Measurements from ENCODE around the gene HHIPL2.

Gene HHIPL2

DNA sequence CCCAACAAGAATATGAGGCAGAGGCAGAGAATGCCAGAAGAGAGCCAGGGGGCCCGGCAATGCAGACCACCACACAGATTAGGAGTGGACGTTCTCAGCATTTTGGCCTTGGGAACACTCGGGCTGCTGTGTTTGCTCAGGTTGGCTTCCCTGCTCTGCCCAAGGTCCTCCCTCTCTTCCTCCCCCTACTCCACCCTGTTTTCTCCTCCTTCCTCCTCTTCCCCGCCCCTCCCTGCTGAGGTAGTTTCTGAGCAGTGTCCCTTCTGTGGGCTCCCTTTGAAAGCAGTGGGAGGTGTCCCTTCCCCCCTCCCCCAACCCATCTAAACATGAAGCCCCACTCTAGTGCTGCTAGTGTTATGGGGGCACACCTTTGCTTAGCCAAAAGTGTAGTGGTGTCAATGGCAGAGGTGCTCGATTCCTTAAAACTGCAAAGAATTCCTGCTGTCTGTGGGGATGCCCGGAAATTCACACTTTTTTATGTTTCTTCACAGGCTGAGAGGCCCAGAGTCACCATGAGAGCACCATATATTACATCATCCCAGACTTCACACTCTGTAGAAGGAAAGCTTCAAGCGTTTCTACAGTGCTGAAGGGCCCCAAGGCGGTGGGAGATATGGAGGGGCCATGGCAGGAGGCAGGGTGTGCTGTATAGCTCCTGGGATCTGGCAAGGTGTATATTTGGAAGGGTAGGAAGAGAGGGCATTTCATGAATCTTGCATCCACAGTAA lies at the start of gene HHIPL2:
TSS of gene HHIPL2 (minus strand) at position 161 of the 728 bp plus-strand sequence. CDS start at position 101, 60 bp downstream.
- FAIRE-seq (no peak), DNase-seq (ENCODE audit: insufficient read length, low spot score) (no peak)

- FAIRE-seq (no peak), DNase-seq (ENCODE audit: insufficient read length, low spot score) (no peak)
Measured at GRCh38 chr1:222596696-222597095, 48.8 kb upstream of the HHIPL2 start.

DNA sequence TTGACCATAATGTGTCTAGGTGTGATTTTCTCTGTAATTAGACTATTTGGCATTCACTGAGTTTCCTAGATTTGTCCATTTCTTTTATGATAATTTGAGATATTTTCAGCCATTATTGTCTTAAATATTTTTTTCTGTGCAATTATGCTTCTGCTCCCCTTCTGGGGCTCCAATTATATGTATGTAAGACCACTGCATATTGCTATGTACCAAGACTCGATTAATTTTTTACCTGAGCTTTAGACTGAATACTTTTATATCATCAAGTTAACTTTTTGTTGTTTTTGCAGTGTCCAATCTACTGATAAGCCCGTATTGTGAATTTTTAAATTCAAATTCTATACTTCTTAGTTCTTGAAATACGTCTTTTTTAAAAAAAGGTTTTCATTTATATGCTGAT lies 46.9 kb upstream of the HHIPL2 start:
- no peak for FAIRE-seq

DNA sequence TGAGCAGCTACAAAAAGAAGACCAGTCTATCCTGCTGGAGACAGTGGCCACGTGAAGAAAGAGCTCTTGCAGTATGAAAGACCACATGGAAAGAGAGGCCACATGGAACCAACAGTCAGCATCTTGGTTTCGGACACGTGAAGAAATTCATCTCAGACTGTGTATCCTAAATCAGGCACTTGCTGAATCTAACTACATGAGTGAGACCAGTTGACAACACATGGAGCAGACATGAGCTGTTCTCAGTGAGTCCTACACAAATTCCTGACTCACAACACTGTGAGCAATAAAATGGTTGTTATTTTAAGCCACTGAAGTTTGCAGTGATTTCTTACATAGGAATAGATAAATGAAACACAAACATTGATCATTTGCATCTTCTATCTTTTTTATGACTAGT lies 44.3 kb upstream of the HHIPL2 start:
- no peak for FAIRE-seq
- DNase-seq (ENCODE audit: insufficient read length, low spot score) = no peak

More for the DNA sequence above, 46.9 kb upstream of the HHIPL2 start:
- DNase-seq (ENCODE audit: insufficient read length, low spot score) = no peak

DNA sequence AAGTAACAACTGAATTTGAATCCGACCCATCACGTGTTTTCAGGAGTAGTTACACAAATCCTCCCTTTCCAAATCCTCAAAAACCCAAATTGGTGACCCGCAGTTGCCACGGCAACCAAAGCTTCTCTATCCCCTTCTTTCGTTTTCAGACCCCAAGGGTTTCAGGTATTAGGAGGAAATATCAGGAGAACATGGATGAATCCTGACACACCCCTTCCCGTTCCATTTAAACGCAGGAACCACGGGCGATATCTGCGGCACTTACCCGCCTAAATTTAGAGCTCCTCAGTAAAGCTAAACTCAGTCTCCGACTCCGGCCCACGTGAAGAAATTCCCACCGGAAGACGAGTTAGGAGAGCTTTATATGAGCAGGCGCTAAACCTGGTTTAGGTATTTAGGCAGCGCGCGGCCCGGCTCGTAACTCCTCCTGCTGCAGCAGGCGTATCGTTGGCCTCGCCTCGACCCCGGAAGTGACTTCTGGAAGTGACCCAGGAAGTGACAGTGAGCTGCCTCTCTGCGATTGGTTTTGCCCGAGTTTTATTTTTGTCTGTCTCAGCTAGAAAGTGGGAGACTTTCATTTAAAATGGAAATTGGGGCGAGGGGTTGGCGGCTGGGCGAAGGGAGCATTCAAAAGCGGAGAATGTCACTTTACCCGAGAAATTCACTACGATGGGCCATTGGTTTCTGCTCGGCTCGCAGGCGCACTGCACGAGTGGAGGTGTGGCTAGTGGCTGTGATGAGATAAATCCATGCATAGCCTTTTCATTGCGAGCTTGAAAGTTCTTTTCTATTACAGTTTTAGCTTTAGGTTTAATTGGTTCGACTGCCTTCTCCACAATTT lies 41.8 kb upstream of the HHIPL2 start, which contains the start of gene TAF1A:
TSS of gene TAF1A (minus strand) at position 472 of the 841 bp plus-strand sequence.
- DNase-seq (ENCODE audit: insufficient read length, low spot score) (peak; percentile 87), FAIRE-seq (peak; percentile 86)

GRCh38 chr1:222588135-222588534 lies 40.2 kb upstream of the HHIPL2 start:
- FAIRE-seq = no peak
- DNase-seq (ENCODE audit: insufficient read length, low spot score) = no peak

GRCh38 chr1:222586842-222587241 lies 38.9 kb upstream of the HHIPL2 start:
- FAIRE-seq = no peak
- DNase-seq (ENCODE audit: insufficient read length, low spot score) = no peak

- FAIRE-seq (no peak), DNase-seq (ENCODE audit: insufficient read length, low spot score) (no peak)
Measured at GRCh38 chr1:222583079-222583478, 35.2 kb upstream of the HHIPL2 start.

- peak; percentile 41 for DNase-seq (ENCODE audit: insufficient read length, low spot score)
Measured at GRCh38 chr1:222582099-222582774, 34.3 kb upstream of the HHIPL2 start.

GRCh38 chr1:222579316-222579715 lies 31.4 kb upstream of the HHIPL2 start:
- FAIRE-seq = no peak
- DNase-seq (ENCODE audit: insufficient read length, low spot score) = no peak

More at GRCh38 chr1:222582099-222582774, 34.3 kb upstream of the HHIPL2 start:
- peak; percentile 20 for FAIRE-seq

- no peak for FAIRE-seq
Measured at GRCh38 chr1:222570837-222571236, 22.9 kb upstream of the HHIPL2 start.

DNA sequence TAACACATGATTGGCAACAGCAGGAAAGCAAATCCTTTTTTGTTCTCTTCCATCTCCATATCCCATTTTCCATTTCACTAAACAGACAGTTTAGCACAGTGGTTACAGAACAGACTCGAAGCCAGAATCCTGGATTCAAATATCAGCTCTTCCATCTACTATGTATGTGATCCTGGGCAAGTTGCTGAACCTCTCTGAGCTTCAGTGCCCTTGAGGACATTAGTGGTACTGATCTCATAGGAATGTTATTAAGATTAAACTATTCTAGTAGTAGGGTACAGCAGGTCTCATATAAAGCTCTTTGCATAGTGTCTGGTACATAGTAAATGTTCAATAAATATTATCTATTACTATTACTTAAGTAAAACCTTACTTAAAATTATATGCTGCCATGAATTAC lies 13.8 kb upstream of the HHIPL2 start:
- DNase-seq (ENCODE audit: insufficient read length, low spot score) (no peak), FAIRE-seq (no peak)

More at GRCh38 chr1:222570837-222571236, 22.9 kb upstream of the HHIPL2 start:
- DNase-seq (ENCODE audit: insufficient read length, low spot score) = no peak

DNA sequence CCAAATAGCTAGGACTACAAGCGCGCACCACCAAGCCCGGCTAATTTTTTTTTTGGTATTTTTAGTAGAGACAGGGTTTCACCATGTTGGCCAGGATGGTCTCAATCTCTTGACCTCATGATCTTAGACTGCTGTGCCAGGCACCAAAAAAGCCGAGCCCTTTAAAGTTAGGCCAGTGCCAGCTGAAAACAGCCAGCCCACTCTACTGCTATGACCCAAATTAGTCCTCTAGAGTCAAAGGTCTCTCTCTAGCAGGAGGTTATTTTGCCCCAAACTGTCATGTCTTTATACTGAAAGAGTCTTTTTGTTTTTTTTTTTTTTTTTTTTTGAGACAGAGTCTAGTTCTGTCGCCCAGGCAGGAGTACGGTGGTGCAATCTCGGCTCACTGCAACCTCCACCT lies 9.7 kb upstream of the HHIPL2 start:
- no peak for FAIRE-seq
- DNase-seq (ENCODE audit: insufficient read length, low spot score) = no peak

- FAIRE-seq = no peak
- no peak for DNase-seq (ENCODE audit: insufficient read length, low spot score)
Measured at GRCh38 chr1:222557148-222557547, 9.2 kb upstream of the HHIPL2 start.

DNA sequence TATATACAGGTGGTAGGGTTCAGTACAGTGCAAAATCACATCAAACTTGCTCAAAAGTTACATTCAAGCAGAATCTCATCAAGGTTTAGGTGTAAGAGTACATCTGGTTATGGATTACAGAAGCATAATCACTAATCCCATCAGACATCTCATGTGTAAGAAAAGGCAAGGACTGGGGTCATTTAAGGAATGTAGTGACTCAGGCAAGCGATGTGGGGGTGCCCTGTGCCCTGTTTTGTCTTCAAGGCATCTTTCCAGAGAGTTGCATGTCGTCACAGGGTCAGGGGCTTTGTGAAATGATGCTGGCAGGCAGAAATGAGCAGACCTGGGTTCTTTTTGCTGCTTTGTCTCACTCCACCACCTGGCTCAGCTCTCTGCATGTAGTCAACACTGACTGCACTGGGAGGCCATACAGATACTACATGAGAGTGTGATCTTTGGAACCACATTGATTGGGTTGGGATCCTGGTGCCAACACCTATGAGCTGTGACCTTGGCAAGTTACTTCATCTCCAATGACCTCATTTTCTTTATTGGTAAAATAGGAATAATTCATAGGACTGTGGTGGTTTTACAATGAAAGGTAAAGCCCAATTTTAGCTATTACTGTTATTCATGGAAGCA lies 8.2 kb upstream of the HHIPL2 start:
- DNase-seq (ENCODE audit: insufficient read length, low spot score) (no peak), FAIRE-seq (no peak)

- DNase-seq (ENCODE audit: insufficient read length, low spot score) (no peak), FAIRE-seq (no peak)
Measured at GRCh38 chr1:222554177-222554576, 6.3 kb upstream of the HHIPL2 start.

GRCh38 chr1:222552882-222553281 lies 5.0 kb upstream of the HHIPL2 start:
- no peak for FAIRE-seq
- no peak for DNase-seq (ENCODE audit: insufficient read length, low spot score)

GRCh38 chr1:222547260-222547614 lies 667 bp downstream of the HHIPL2 start:
- DNase-seq (ENCODE audit: insufficient read length, low spot score) = no peak
- no peak for FAIRE-seq

DNA sequence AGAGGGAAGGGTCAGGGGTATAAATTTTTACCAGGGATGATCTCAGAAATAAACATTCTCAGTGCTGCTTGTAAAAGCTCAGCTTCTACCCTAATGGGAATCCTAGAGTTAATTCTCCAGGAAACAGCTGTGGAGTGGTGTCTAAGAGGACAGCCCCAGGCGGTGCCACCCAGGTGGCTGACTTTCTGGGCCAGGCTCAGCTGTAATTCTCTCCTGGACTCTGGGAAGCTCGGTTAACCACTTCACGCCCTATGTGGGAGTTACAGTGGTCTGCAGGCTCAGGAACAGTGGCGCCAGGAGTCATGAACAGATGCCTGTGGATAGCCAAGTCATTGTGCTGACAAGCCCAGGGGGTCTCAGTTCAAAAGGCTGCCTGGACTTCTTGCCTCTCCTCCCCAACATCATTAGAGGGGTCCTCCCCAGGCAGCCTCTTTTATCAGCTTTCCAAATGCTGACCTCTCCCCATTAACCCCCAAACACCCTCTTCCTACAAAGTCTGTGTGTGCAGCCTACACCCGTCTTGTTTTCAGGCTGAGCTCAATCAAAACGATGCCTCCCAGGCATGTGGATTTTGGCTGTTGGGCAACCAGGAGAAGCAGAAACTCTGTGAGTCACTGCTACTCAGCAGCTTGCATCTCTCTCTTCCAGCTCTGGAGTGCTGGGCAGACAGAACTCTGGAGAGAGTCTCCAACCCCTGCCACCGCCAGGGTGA lies 1.2 kb downstream of the HHIPL2 start:
- FAIRE-seq = peak; percentile 49

DNA sequence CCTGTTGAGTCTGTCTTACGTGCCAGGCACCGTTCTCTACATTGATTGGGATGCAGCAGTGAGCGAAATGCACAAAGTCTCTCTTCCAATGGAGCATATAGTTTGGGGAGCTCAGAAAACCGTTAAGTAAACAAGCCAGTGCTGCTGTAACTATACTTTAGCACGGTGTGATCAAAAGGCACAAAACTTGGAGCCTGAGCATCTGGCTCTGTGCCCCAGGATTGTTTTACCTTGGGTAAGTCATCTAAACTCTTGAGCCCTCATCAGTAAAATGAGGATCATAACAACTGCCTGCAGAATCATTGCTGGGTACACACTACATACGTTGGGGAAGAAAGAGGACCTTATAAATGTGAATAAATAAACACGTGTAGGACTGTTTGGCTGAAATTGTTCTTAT lies 1.8 kb downstream of the HHIPL2 start:
- FAIRE-seq = no peak
- no peak for DNase-seq (ENCODE audit: insufficient read length, low spot score)

More for the DNA sequence above, 1.2 kb downstream of the HHIPL2 start:
- peak; percentile 80 for DNase-seq (ENCODE audit: insufficient read length, low spot score)

Data from HTR-8/SVneo (cell line).